Measurements from ENCODE around the gene EIF4G1.

DNA sequence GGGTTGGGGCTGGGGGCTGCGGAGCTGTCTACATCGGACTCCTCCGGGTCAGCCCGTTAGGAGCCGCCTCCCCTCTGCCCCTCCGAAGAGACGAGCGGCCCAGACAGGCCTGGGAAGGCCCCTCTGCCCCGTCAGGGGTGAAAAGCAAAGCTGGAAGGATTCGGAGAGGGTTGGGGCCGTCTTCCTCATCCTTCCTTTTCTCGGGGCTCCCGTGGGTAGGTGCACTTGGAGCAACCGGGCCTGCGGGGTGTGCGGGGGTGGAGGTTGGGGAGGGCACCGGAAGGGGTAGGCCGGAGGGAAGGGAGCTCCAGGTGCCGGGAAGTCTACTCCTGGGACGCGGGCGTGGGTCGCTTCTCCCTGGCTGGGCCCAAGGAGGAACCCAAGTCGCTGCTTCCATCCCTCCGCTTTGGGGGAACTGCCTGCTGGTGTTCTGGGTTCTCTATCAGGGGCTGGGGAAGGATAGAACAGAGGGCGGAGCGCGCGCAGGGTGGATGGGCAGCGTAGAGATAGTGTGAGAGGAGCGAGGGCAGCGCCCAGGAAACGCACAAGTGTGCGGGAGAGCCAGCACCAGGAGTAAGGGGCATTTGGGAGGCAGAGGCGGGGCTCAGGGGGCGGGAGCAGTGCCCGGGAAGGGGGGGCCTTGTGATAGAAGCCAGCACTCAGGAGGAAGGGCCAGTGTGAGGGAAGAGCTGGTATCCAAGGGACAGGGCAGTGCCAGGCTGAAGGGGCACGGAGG is 47.7 kb downstream of the EIF4G1 start:
- TF ChIP-seq CTCF (IDR thresholded peaks at IDR 0.05) (no peak), POLR2A (IDR thresholded peaks at IDR 0.05) (peak in 1 of 2 donors; percentile 33)

Measured in gastroesophageal sphincter (tissue), 3 donors.